ENCODE data around the gene ADM2.

DNA sequence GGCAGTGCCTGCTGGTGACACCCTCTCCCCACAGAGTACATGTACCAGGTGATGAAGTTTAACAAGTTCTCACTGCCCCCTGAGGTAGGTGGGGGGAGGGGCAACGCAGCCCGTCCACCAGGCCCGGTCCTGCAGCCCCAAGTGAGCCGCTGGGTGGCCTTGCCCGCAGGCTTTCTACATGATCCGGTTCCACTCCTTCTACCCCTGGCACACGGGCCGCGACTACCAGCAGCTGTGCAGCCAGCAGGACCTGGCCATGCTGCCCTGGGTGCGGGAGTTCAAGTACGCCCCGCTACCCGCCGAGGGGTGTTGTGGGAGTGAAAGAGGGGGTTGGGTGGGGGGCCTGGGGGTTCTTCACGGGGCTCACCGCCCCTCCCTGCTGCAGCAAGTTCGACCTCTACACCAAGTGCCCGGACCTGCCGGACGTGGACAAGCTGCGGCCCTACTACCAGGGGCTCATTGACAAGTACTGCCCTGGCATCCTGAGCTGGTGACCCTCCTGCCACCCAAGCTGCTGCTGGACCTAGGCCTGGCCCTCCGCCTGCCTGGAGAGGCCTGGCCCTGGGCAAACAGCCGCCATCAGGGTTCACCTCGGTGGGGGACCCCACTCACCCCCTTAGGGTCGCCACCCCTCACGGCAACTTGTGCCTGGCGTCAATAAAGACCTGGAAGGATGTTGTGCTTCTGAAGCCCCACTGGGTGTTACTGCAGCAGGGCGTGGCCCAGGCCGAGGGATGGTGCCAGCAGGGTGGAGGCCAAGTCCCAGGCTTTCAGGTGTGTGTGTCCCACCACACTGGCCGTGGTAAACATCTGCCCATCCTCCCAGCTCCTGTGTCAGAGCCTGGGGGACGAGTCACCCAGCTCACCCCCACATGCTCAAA lies 8.3 kb downstream of the ADM2 start:
- TF ChIP-seq, protein P1, sequence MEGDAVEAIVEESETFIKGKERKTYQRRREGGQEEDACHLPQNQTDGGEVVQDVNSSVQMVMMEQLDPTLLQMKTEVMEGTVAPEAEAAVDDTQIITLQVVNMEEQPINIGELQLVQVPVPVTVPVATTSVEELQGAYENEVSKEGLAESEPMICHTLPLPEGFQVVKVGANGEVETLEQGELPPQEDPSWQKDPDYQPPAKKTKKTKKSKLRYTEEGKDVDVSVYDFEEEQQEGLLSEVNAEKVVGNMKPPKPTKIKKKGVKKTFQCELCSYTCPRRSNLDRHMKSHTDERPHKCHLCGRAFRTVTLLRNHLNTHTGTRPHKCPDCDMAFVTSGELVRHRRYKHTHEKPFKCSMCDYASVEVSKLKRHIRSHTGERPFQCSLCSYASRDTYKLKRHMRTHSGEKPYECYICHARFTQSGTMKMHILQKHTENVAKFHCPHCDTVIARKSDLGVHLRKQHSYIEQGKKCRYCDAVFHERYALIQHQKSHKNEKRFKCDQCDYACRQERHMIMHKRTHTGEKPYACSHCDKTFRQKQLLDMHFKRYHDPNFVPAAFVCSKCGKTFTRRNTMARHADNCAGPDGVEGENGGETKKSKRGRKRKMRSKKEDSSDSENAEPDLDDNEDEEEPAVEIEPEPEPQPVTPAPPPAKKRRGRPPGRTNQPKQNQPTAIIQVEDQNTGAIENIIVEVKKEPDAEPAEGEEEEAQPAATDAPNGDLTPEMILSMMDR (IDR thresholded peaks at IDR 0.05) = no peak
- TF ChIP-seq POLR2A (IDR thresholded peaks at IDR 0.05) = no peak

All from right lobe of liver (tissue), 4 donors.